HepG2 (cell line): ENCODE data around the gene EMC9. TPM values are rescaled to one million over a fixed set of nuclear protein-coding genes. Genes with fewer than 3 reads are reported as not detected.

ENCODE experiments used
- AFF4 ChIP-seq: sonication (generic); formaldehyde crosslinking; IDR thresholded peaks from 2 replicates; pipeline ENCODE4 v1.4.0; 2020; ENCODE audit warnings: missing genetic modification reagents
- CHD2 ChIP-seq: IDR thresholded peaks from 2 replicates; pipeline ENCODE4 v1.6.1; 2011; ENCODE audit warnings: low read depth, low read length, improper control_type of control experiment
- FIP1L1 ChIP-seq: fragments of 200-400 bp; formaldehyde crosslinking; IDR thresholded peaks from 2 replicates; pipeline ENCODE4 v1.6.1; 2018; ENCODE audit warnings: low read depth, mild to moderate bottlenecking, low read length, moderate library complexity, borderline replicate concordance; ENCODE audit not compliant: insufficient read depth
- FOXO1 ChIP-seq: sonication (generic); formaldehyde crosslinking; IDR thresholded peaks from 2 replicates; pipeline ENCODE4 v1.4.0; 2020; ENCODE audit warnings: missing genetic modification reagents
- GFI1 ChIP-seq: sonication (generic); formaldehyde crosslinking; IDR thresholded peaks from 2 replicates; pipeline ENCODE4 v1.5.0; 2020; ENCODE audit warnings: missing genetic modification reagents, mild to moderate bottlenecking, borderline replicate concordance
- KLF11 ChIP-seq: IDR thresholded peaks from 2 replicates; pipeline ENCODE4 v1.6.1; 2016; ENCODE audit warnings: missing compliant biosample characterization
- LCORL ChIP-seq, 2 experiments: fragments of 450-650 bp in 1 of 2; sonication (generic) in 1 of 2; formaldehyde crosslinking in 1 of 2; IDR thresholded peaks; 2 replicates each; pipeline versions ENCODE4 v1.5.0 to v1.6.1; 2017 to 2020; ENCODE audit warnings: antibody characterized with exemption in 1 of 2, missing genetic modification reagents in 1 of 2
- MLLT10 ChIP-seq: sonication (generic); formaldehyde crosslinking; IDR thresholded peaks from 2 replicates; pipeline ENCODE4 v1.4.0; 2020; ENCODE audit warnings: missing genetic modification reagents
- NAIF1 ChIP-seq: sonication (generic); formaldehyde crosslinking; IDR thresholded peaks from 2 replicates; pipeline ENCODE4 v1.5.0; 2020; ENCODE audit warnings: mild to moderate bottlenecking, missing genetic modification reagents, borderline replicate concordance
- REPIN1 ChIP-seq: sonication (generic); formaldehyde crosslinking; IDR thresholded peaks from 2 replicates; pipeline ENCODE4 v1.8.0; 2022; ENCODE audit warnings: missing genetic modification reagents, low read depth, mild to moderate bottlenecking, borderline replicate concordance
- SNAPC2 ChIP-seq: sonication (generic); formaldehyde crosslinking; IDR thresholded peaks from 2 replicates; pipeline ENCODE4 v1.8.1; 2022; ENCODE audit warnings: mild to moderate bottlenecking, missing genetic modification reagents
- SP5 ChIP-seq: IDR thresholded peaks from 2 replicates; pipeline ENCODE4 v1.6.1; 2016; ENCODE audit warnings: low read depth, borderline replicate concordance
- TCF7 ChIP-seq: sonication (generic); IDR thresholded peaks from 2 replicates; pipeline ENCODE4 v1.6.1; 2016; ENCODE audit warnings: antibody characterized with exemption, low read depth
- U2AF2 ChIP-seq: fragments of 200-400 bp; formaldehyde crosslinking; IDR thresholded peaks from 2 replicates; pipeline ENCODE4 v1.6.1; 2017; ENCODE audit warnings: low read depth, mild to moderate bottlenecking, low read length
- ZFAT ChIP-seq: sonication (generic); formaldehyde crosslinking; conservative IDR thresholded peaks from 2 replicates; pipeline ENCODE4 v1.8.1; 2023; ENCODE audit warnings: missing genetic modification reagents, inconsistent platforms
- ZGPAT ChIP-seq: IDR thresholded peaks from 2 replicates; pipeline ENCODE4 v1.6.1; 2016; ENCODE audit warnings: mild to moderate bottlenecking
- ZNF12 ChIP-seq: sonication (generic); formaldehyde crosslinking; IDR thresholded peaks from 2 replicates; pipeline ENCODE4 v1.5.0; 2020; ENCODE audit warnings: missing genetic modification reagents
- ZNF205 ChIP-seq: IDR thresholded peaks from 2 replicates; pipeline ENCODE4 v1.6.1; 2018; ENCODE audit warnings: missing biosample characterization, missing genetic modification reagents
- ZNF430 ChIP-seq: sonication (generic); formaldehyde crosslinking; IDR thresholded peaks from 2 replicates; pipeline ENCODE4 v1.9.0; 2021; ENCODE audit warnings: mild to moderate bottlenecking, missing genetic modification reagents
- ZNF432 ChIP-seq: sonication (generic); formaldehyde crosslinking; IDR thresholded peaks from 2 replicates; pipeline ENCODE4 v1.5.0; 2020; ENCODE audit warnings: missing genetic modification reagents, mild to moderate bottlenecking, borderline replicate concordance
- ZNF616 ChIP-seq: sonication (generic); formaldehyde crosslinking; IDR thresholded peaks from 2 replicates; pipeline ENCODE4 v1.5.0; 2020; ENCODE audit warnings: low read depth, mild to moderate bottlenecking, missing genetic modification reagents
- ZNF891 ChIP-seq: sonication (generic); formaldehyde crosslinking; IDR thresholded peaks from 2 replicates; pipeline ENCODE4 v1.5.0; 2020; ENCODE audit warnings: mild to moderate bottlenecking, missing genetic modification reagents
- polyA plus RNA-seq, 8 experiments: library from polyadenylated mRNA; depleted of rRNA in 3 of 8; stranded (reverse) in 7 of 8; unstranded in 1 of 8; fragments of >200 nt; fragmentation: Illumina TruSeq in 4 of 8; extraction: Trizol in 4 of 8; gene quantifications; 2 replicates each; pipeline versions ENCODE4 v1.2.1 to v1.2.3, GENCODE V29; 2011 to 2016; ENCODE audit warnings: low read depth in 4 of 8, missing spikeins in 1 of 8, mixed read lengths in 1 of 8; ENCODE audit not compliant: insufficient read depth in 1 of 8
- total RNA-seq, 5 experiments: library from RNA; depleted of rRNA; stranded (reverse); fragments of >200 nt; fragmentation: Illumina TruSeq; extraction: Trizol; gene quantifications; 2 replicates each; pipeline ENCODE4 v1.2.3, GENCODE V29; 2016; ENCODE audit warnings: low read depth in 1 of 5
- TF ChIP-seq, protein P1 (sequence below): IDR thresholded peaks from 2 replicates; pipeline ENCODE4 v1.6.1; 2016

Gene EMC9
- total and polyA plus RNA-seq, 2 of the 13 experiments (the other 11 are each of a cell fraction or from before 2014, with no cell fraction given): 60.5 to 78.7 TPM

- TF ChIP-seq ZGPAT (CRISPR knock-in tag): peak; percentile 95
- no peak for TF ChIP-seq ZNF430
- peak; percentile 64; the same call in 1 of the 2 replicates for TF ChIP-seq MLLT10 (CRISPR knock-in tag)
- peak; percentile 6; the same call in 1 of the 2 replicates for TF ChIP-seq REPIN1 (CRISPR knock-in tag)
- TF ChIP-seq ZNF891 (CRISPR knock-in tag): no peak
- no peak for TF ChIP-seq ZNF432 (CRISPR knock-in tag)
- no peak; the same call in 1 of the 2 replicates for TF ChIP-seq TCF7
- TF ChIP-seq CHD2: no peak
- TF ChIP-seq KLF11: peak; percentile 86; the same call in 1 of the 2 replicates
- TF ChIP-seq ZNF616 (CRISPR knock-in tag): no peak; the same call in none of the 2 replicates
- TF ChIP-seq SP5 (CRISPR knock-in tag): peak; percentile 93
- TF ChIP-seq FOXO1 (CRISPR knock-in tag): peak; percentile 29; the same call in 1 of the 2 replicates
- no peak for TF ChIP-seq AFF4 (CRISPR knock-in tag)
- TF ChIP-seq ZFAT: 0 out of 2 replicates have a peak, but pooled peaks have one; percentile 62
- TF ChIP-seq, protein P1, sequence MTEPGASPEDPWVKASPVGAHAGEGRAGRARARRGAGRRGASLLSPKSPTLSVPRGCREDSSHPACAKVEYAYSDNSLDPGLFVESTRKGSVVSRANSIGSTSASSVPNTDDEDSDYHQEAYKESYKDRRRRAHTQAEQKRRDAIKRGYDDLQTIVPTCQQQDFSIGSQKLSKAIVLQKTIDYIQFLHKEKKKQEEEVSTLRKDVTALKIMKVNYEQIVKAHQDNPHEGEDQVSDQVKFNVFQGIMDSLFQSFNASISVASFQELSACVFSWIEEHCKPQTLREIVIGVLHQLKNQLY: peak; percentile 81
- TF ChIP-seq ZNF205 (CRISPR knock-in tag): peak; percentile 1; the same call in 1 of the 2 replicates
- TF ChIP-seq ZNF12 (CRISPR knock-in tag): peak; percentile 77; the same call in 1 of the 2 replicates
- TF ChIP-seq NAIF1: no peak
- TF ChIP-seq FIP1L1: peak; percentile 83; the same call in 1 of the 2 replicates
- peak; percentile 45; the same call in 1 of the 2 replicates for TF ChIP-seq SNAPC2 (CRISPR knock-in tag)
- no peak for TF ChIP-seq U2AF2
- TF ChIP-seq GFI1 (CRISPR knock-in tag): no peak
- TF ChIP-seq LCORL (IDR thresholded peaks at IDR 0.05): no peak
- TF ChIP-seq LCORL (CRISPR knock-in tag; IDR thresholded peaks at IDR 0.05): no peak
Measured at GRCh38 chr14:24141097-24141880, at the start of gene EMC9 (continued).
